ENCODE measurements around the gene CCND2.

The CCND2 gene

GRCh38 chr12:4277857-4278256, 4.3 kb downstream of the CCND2 start:
- DNase-seq, result no peak

GRCh38 chr12:4278329-4279197, 5.0 kb downstream of the CCND2 start:
- no peak for DNase-seq

- no peak for DNase-seq
Observed at GRCh38 chr12:4279198-4279690, 5.7 kb downstream of the CCND2 start.

- DNase-seq, result no peak
Observed at GRCh38 chr12:4280351-4281163, 7.0 kb downstream of the CCND2 start.

- DNase-seq, result no peak
Observed at GRCh38 chr12:4281173-4281654, 7.7 kb downstream of the CCND2 start.

GRCh38 chr12:4282103-4282891, 8.7 kb downstream of the CCND2 start:
- no peak for DNase-seq

GRCh38 chr12:4282892-4283511, 9.4 kb downstream of the CCND2 start:
- DNase-seq, result no peak

GRCh38 chr12:4283512-4284255, 10.1 kb downstream of the CCND2 start:
- no peak for DNase-seq

GRCh38 chr12:4284306-4284705, 10.7 kb downstream of the CCND2 start:
- no peak for DNase-seq

GRCh38 chr12:4285070-4285469, 11.5 kb downstream of the CCND2 start:
- DNase-seq, result no peak

GRCh38 chr12:4286228-4286627, 12.7 kb downstream of the CCND2 start:
- DNase-seq, result no peak

- DNase-seq, result no peak
Observed at GRCh38 chr12:4286771-4287317, 13.3 kb downstream of the CCND2 start.

GRCh38 chr12:4287325-4288211, 14.0 kb downstream of the CCND2 start:
- DNase-seq, result no peak

- DNase-seq, result no peak
Observed at GRCh38 chr12:4288296-4289131, 15.0 kb downstream of the CCND2 start.

GRCh38 chr12:4289231-4289878, 15.8 kb downstream of the CCND2 start:
- DNase-seq, result no peak

- DNase-seq, result no peak
Observed at GRCh38 chr12:4289998-4290790, 16.6 kb downstream of the CCND2 start.

GRCh38 chr12:4292341-4293073, 18.9 kb downstream of the CCND2 start:
- DNase-seq, result no peak
